Medulla oblongata (tissue), 1 donor: ENCODE data around the gene SMAP2.

Experiments
- DNase-seq: peaks from one replicate; pipeline ENCODE4 v3.0.0-alpha.2; 2015; ENCODE audit errors: extremely low spot score

Gene SMAP2

DNA sequence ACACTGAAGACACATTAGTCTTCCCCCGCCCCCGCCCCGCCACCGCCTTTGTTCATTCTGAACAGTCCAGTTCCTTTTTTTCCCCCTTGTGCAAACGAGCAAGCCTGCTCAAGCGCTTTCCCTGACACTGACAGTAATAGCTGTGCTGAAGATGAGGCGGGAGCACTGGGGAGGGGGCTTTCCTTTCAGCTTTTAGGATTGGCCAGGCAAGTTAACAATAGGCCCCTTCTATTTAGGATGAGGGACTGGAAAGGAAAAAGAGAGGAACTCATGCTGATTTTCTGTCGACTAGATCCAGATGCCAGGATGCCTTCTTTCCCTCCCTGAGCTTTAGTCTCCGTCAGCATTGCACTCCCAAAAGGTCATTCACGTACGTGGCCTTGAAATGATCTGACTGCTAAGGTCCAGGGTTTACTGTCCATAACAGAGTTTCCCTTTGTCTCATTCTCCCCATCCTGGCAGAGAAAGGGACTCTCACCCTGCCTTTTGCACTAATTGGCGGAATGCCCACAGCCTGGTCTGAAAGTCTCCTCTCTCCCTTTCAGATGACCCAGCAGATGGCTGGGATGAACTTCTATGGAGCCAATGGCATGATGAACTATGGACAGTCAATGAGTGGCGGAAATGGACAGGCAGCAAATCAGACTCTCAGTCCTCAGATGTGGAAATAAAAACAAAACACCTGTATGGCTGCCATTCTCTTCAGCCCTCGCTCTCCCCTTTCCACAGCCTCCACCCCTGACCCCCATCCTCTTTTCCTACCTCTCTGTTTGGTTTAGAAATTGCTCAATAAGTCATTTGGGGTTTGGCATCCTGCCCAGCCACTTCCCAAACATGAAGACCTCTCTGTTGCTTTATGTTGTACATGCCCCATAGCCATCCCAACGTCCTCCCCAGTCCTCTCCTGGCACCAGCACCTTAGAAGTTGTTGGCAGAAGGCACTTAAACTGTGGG is 48.2 kb downstream of the SMAP2 start:
- peak; percentile 80 for DNase-seq

DNA sequence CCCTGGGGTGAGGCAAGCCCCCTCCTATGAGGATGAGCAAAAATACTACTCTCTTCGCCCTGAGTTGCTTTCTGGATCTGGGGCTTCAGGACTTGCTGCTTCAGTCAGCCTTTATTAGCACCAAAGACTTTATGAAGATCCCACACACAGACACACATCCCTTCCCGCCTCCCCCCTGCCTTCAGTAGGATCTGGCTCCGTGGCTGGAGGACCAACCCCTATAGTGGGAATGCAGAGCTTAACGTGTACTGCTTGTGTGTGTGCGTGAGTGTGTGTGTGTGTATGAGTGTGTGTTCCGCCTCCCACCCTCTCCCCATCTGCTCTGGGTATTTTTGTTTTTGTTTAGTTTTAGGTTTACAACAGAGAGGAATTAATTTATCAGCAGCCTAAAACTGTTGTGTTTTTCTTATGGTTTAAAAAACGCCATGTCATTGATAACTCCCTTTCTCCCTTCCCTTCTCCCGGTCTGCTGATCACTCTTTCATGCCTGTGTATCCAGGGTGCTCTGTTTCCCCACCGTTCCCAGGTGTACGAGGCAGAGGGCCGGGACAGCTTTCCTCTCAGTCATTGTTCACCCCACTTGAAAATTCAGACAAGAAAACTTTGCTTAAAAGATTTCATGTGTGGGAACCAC is 49.2 kb downstream of the SMAP2 start:
- DNase-seq = no peak

DNA sequence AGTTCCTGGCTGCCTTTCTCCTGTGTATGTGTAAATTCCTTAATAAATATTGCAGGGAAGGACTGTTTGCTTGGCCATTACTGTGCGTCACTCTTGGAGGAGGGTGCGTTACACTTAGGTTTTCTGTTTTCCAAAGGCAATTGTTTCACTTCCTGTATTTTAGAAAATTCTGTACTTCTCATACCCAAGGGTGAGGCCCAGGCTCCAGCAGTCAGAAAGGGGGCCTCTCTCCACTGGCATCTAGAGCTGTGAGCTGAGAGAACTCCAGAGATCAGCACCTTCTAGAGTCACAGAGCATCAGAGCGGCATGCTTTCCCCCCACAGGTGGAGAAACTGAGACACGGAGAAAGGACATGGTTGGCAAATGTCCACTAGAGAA is 49.7 kb downstream of the SMAP2 start:
- peak; percentile 47 for DNase-seq

DNA sequence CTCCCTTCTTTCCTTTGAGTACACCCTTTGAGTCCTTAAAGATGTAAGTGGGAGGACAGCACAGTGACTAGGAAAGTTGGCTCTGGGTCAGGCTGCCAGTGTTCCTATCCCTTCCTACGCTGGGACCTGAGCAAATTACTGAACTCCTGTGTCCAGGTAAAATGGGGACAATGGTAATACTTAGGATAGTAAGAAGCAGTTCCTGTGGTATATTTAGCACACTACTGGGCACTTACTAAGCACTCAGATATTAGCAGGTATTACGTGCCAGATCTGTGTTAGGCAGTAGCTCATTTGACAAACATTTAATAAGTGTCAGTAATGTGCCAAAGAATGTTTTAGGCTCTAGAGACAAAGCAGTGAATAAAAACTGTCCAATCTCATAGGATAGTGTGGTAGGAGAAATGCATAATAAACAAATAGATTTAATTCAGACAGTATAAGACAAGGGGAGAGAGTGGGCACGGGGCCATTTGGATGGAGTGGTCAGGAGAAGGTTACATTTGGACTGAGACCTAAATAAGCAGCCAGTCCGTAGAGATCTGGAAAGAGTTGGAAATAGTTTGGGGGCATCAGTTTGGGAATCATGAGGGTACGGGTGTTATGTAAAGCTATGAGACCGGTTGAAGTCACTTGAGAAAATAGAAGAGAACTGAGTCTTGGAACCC is 50.6 kb downstream of the SMAP2 start:
- no peak for DNase-seq

- no peak for DNase-seq
Observed at GRCh38 chr1:40425198-40425597, 51.7 kb downstream of the SMAP2 start.

DNA sequence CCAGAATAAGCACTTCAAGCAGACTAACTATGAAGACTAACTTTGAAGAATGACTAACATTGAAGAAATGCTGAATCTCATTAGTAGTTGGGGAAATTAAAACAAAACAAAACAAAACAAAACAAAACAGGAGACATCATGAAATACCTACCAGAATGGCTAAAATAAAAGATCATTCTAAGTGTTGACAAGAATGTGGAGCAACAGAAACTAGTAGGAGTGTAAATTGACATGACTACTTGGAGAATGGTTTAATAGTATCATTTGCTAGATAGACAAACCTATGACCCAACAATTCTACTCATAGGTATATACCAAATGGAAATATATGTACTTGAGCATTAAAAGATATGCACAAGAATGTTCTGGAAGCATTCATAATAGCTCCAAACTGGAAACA is 57.9 kb downstream of the SMAP2 start:
- DNase-seq = no peak

- DNase-seq = no peak
Observed at GRCh38 chr1:40432644-40433390, 59.3 kb downstream of the SMAP2 start.

- no peak for DNase-seq
Observed at GRCh38 chr1:40435471-40435870, 61.9 kb downstream of the SMAP2 start.

DNA sequence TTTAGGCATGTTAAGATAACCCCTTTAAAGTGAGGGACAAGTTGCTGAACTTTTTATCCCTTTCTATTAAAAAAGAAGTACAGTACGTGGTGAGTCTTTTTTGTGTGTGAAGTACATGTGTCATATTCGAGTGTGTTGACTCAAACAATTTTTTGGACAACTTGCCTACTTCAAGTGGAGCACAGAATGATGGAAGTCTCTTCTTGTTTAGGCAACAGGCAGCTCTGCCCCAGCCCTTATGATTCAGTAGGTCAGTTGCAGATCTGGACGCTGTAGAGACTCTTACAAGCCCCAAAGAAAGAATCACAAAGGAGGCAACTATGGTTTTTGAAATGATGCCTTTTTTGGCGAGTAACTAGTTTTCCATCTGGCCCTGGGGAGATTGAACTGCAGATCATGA is 62.3 kb downstream of the SMAP2 start:
- no peak for DNase-seq

- peak; percentile 60 for DNase-seq
Observed at GRCh38 chr1:40438391-40439015, 65.0 kb downstream of the SMAP2 start.

- DNase-seq = no peak
Observed at GRCh38 chr1:40439247-40439646, 65.7 kb downstream of the SMAP2 start.

DNA sequence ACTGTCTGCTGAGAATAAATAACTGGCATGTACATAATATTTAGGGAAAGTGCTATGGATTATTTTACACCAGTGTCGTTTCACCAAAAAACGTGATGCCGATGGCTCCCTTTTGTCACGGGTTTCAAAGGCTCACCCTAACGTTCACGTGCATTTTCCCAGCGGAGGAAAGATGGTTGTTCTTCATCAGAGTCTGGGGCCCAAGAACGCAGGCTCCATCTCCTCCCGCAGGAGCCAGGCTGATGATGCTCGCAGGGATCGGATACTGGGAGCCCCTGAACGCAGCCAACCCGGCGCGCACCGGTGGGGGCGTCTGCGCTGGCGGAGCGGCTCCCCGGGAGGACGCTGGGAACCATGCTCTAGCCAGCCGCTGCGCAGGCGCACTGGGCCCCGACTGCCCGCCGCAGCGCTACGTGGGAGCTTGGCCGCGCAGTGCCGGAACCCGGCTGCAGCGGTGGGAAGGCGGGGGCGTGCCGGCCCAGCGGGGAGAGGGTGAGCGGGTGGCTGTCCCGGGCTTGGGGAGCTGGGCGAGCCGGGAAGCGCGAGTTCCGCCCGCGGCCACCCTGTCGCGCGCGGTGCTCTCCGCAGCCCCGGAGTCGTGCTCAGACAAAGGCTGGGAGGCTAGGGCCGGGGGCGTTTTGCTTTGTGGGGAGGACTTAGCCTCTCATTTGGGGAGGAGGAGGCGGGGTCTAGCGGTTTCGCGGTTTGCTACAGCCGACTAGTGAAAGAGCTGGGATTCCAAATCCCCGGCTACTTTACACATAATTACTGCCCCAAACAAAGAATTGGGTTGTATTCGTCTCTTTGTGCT is 76.4 kb downstream of the SMAP2 start, which contains the start of gene ZFP69B:
ZFP69B (plus strand) TSS at position 793 of the 811 bp plus-strand sequence. CDS start 486 bp downstream, outside the sequence.
- peak; percentile 89 for DNase-seq

DNA sequence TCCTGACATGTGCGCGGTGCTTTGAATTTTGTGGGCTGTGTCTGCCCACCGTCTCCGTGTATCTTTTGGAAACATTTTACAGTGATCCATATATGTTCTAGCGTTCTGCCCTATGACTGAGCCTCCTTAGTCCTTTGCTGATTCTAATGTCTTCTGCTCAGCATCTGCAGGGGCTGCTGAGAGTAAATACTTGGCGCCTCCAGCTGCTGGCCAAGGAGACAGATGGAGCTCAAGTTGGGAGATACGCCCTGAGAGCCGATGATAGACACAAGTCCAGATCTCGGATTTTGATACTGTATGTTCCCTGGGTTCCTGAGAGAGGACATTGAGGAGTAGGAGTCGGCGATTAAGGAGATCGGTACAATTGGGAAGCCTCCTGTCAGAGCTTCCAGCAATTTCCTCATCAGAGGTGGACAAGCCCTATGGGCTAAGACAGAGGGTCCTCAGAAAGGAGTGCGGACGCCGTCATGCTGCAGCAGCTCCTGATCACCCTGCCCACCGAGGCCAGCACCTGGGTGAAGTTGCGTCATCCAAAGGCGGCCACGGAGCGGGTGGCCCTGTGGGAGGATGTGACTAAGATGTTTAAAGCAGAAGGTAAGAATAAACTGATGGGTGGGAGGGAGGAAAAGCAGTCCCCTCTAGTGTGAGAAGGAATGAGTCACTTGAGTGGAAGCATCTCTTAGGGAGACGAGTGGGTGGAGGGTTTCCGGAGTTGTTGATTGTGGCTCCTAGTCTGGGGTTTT is 77.1 kb downstream of the SMAP2 start:
- peak; percentile 37 for DNase-seq

GRCh38 chr1:40451238-40451585 is 77.7 kb downstream of the SMAP2 start:
- no peak for DNase-seq

- no peak for DNase-seq
Observed at GRCh38 chr1:40454873-40455272, 81.3 kb downstream of the SMAP2 start.

DNA sequence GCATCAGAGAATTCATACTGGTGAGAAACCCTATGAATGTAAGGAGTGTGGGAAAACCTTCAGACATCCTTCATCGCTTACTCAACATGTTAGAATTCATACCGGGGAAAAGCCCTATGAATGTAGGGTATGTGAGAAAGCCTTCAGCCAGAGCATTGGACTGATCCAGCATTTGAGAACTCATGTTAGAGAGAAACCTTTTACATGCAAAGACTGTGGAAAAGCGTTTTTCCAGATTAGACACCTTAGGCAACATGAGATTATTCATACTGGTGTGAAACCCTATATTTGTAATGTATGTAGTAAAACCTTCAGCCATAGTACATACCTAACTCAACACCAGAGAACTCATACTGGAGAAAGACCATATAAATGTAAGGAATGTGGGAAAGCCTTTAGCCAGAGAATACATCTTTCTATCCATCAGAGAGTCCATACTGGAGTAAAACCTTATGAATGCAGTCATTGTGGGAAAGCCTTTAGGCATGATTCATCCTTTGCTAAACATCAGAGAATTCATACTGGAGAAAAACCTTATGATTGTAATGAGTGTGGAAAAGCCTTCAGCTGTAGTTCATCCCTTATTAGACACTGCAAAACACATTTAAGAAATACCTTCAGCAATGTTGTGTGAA is 89.5 kb downstream of the SMAP2 start:
- no peak for DNase-seq

DNA sequence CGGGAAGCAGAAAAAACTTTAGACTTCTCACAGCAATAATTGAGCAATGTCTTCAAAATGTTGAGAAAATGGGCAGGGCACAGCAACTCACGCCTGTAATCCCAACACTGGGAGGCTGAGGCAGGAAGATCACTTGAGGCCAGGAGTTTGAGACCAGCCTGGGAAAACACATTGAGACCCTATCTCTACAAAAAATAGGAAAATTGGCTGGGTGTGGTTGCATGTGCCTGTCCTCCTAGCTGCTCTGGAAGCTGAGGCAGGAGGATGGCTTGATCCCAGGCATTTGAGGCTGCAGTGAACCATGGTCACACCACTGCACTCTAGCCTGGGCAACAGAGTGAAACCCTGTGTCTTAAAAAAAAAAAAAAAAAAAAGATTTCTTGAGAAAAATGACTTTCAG is 95.8 kb downstream of the SMAP2 start:
- DNase-seq = no peak
